ENCODE results near the gene KRT75.
"Not testable (repeated sequence)": the region's sequence is repeated elsewhere in the genome, so short reads cannot be mapped to it uniquely, and the experiment has no call there.

The KRT75 gene

GRCh38 chr12:52415870-52416750 lies 18.1 kb downstream of the KRT75 start:
- no peak for DNase-seq

GRCh38 chr12:52414936-52415335 lies 19.2 kb downstream of the KRT75 start:
- no peak for DNase-seq

- DNase-seq: no peak
These were observed 20.3 kb downstream of the KRT75 start for GRCh38 chr12:52413782-52414345.

GRCh38 chr12:52413202-52413601 lies 21.0 kb downstream of the KRT75 start:
- no peak for DNase-seq

- no peak for DNase-seq
These were observed 22.4 kb downstream of the KRT75 start for GRCh38 chr12:52411815-52412214.

GRCh38 chr12:52410589-52411248 lies 23.5 kb downstream of the KRT75 start:
- not testable (repeated sequence) for DNase-seq

GRCh38 chr12:52407918-52408317 lies 26.3 kb downstream of the KRT75 start:
- DNase-seq: no peak

- no peak for DNase-seq
These were observed 28.2 kb downstream of the KRT75 start, which contains the start of gene KRT82 for GRCh38 chr12:52405922-52406385. KRT82 (minus strand) TSS chr12:52406335; CDS start chr12:52406277, 58 bp downstream.

GRCh38 chr12:52404951-52405350 lies 29.2 kb downstream of the KRT75 start:
- no peak for DNase-seq

GRCh38 chr12:52403561-52403960 lies 30.6 kb downstream of the KRT75 start:
- DNase-seq: no peak

- DNase-seq: no peak
These were observed 31.2 kb downstream of the KRT75 start for GRCh38 chr12:52402873-52403540.

- no peak for DNase-seq
These were observed 31.8 kb downstream of the KRT75 start for GRCh38 chr12:52402377-52402776.

- no peak for DNase-seq
These were observed 32.2 kb downstream of the KRT75 start for GRCh38 chr12:52401926-52402325.

- no peak for DNase-seq
These were observed 32.6 kb downstream of the KRT75 start for GRCh38 chr12:52401526-52401925.

GRCh38 chr12:52400906-52401305 lies 33.3 kb downstream of the KRT75 start:
- DNase-seq: no peak

GRCh38 chr12:52399756-52400155 lies 34.4 kb downstream of the KRT75 start:
- DNase-seq: no peak

- DNase-seq: no peak
These were observed 36.0 kb downstream of the KRT75 start for GRCh38 chr12:52398176-52398575.

GRCh38 chr12:52396656-52397055 lies 37.5 kb downstream of the KRT75 start:
- DNase-seq: no peak

GRCh38 chr12:52395761-52396434 lies 38.3 kb downstream of the KRT75 start:
- no peak for DNase-seq

GRCh38 chr12:52394836-52395405 lies 39.2 kb downstream of the KRT75 start:
- no peak for DNase-seq

- DNase-seq: no peak
These were observed 41.6 kb downstream of the KRT75 start for GRCh38 chr12:52392465-52393007.

GRCh38 chr12:52391618-52392002 lies 42.6 kb downstream of the KRT75 start:
- DNase-seq: no peak
